Upper lobe of right lung (tissue), 1 donor: ENCODE measurements around the gene ZNF70. TPM values are rescaled to one million over a fixed set of nuclear protein-coding genes. Genes with fewer than 3 reads are reported as not detected.

ENCODE experiments used
- ATAC-seq: fragments of 200-7000 bp; cut with Tn5 transposase; one replicate; pipeline ENCODE4 v1.9.1; 2020; ENCODE audit warnings: mild to moderate bottlenecking, moderate library complexity
- DNase-seq: peaks from one replicate; pipeline ENCODE4 v3.0.0-alpha.2; 2020
- H3K27ac ChIP-seq: fragments of 200-600 bp; one replicate; pipeline ENCODE4 v1.8.0; 2022
- H3K27me3 ChIP-seq: fragments of 200-600 bp; one replicate; pipeline ENCODE4 v1.8.0; 2022; ENCODE audit warnings: mild to moderate bottlenecking
- H3K36me3 ChIP-seq: fragments of 200-600 bp; one replicate; pipeline ENCODE4 v1.8.0; 2022
- H3K4me1 ChIP-seq: fragments of 200-600 bp; one replicate; pipeline ENCODE4 v1.8.0; 2022
- H3K4me3 ChIP-seq: fragments of 200-600 bp; one replicate; pipeline ENCODE4 v1.8.0; 2022; ENCODE audit warnings: mild to moderate bottlenecking
- H3K9me3 ChIP-seq: fragments of 200-600 bp; one replicate; pipeline ENCODE4 v1.8.0; 2022
- intact Hi-C: fragments of 100-400 bp; cut with DNase I; formaldehyde crosslinking; loops from one replicate; pipeline ENCODE4 v1.11.0; 2022
- total RNA-seq: library from RNA; stranded (reverse); fragmentation: NEBNext Ultra II Directional; extraction: Animal tissue kit (Norgen Biotek cat#: 25700); gene quantifications from one replicate; pipeline ENCODE4 v1.2.1, GENCODE V29; 2021
- TF ChIP-seq, protein P1 (sequence below): fragments of 200-600 bp; IDR thresholded peaks from one replicate; pipeline ENCODE4 v1.8.0; 2022; ENCODE audit warnings: antibody characterized with exemption
- donor health status: DM: no; HTN: yes; CAD: no; lungs with severe emphysema.

The ZNF70 gene
- total RNA-seq, 1 donor from 2014 or later = 6.1 TPM

DNA sequence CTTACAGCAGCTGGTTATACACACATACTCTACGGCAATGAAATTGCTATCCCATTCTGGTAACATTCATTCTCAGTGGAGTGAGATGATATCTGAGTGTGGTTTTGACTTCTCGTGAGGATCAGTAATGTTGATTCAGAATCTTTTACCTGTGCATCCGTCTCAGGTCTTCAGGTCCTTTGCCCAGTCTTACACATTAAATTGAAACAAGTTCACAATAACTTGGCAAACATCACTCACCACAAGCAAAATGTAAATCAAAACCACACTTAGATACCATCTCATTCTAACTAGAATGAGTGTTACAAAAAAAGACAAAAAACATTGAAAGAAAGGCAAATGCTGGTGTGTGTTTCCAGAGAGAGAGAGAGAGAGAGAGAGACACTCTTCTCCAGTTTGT lies 46.1 kb downstream of the ZNF70 start:
- intact Hi-C loops = no loop called here
- Histone ChIP-seq H3K27me3 (no peaks in the 10 kb centered on the region), H3K36me3 (peaks cover 93% of the 10 kb centered on the region), H3K4me3 (no peak overlapping the region), H3K4me1 (no peaks in the 10 kb centered on the region), H3K27ac (no peak overlapping the region), H3K9me3 (no peaks in the 10 kb centered on the region)
- no peak for ATAC-seq
- no peak for DNase-seq
- TF ChIP-seq, protein P1, sequence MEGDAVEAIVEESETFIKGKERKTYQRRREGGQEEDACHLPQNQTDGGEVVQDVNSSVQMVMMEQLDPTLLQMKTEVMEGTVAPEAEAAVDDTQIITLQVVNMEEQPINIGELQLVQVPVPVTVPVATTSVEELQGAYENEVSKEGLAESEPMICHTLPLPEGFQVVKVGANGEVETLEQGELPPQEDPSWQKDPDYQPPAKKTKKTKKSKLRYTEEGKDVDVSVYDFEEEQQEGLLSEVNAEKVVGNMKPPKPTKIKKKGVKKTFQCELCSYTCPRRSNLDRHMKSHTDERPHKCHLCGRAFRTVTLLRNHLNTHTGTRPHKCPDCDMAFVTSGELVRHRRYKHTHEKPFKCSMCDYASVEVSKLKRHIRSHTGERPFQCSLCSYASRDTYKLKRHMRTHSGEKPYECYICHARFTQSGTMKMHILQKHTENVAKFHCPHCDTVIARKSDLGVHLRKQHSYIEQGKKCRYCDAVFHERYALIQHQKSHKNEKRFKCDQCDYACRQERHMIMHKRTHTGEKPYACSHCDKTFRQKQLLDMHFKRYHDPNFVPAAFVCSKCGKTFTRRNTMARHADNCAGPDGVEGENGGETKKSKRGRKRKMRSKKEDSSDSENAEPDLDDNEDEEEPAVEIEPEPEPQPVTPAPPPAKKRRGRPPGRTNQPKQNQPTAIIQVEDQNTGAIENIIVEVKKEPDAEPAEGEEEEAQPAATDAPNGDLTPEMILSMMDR = no peak

DNA sequence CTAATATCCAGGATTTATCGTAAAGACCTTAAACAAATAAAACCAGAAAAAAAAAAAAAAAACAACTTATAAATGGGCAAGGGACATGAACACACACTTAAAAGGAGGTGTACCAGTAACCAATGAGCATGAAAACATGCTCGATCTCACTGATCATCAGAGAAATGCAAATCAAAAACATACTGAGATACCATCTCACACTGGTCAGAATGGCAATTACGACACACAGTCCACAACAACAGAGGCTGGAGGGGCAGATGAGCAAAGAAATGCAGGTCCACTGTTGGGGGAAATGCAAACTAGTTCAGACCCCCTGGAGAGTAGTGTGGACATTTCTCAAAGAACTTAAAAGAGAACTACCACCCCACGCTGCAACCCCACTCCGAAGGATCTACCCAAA lies 46.9 kb downstream of the ZNF70 start:
- TF ChIP-seq, protein P1 = no peak
- Histone ChIP-seq H3K4me1 (no peaks in the 10 kb centered on the region), H3K27me3 (no peaks in the 10 kb centered on the region), H3K36me3 (peaks cover 89% of the 10 kb centered on the region), H3K9me3 (no peaks in the 10 kb centered on the region), H3K4me3 (no peak overlapping the region), H3K27ac (no peak overlapping the region)
- DNase-seq = no peak
- no peak for ATAC-seq
- intact Hi-C loops = no loop called here

DNA sequence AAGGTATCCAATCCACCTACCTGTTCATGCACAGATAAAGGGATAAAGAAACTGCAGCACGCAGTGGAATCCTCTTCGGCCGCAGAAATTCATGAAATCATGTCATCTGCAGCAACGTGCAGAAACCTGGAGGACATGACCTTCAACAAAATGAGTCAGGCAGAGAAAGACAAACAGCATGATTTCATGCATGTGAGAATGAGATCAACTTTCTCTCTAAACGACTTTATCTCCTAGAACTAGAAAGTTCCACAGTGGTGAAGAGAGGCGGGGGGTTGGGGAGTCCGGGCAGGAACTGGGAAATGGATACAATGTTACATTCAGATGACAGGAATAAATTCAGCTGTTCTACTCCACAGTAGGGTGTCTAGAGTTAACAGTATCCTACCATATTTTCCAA lies 50.2 kb downstream of the ZNF70 start:
- H3K4me3 ChIP-seq = no peak overlapping the region
- DNase-seq (no peak), ATAC-seq (no peak)
- peaks cover 3% of the 10 kb centered on the region for H3K4me1 ChIP-seq
- H3K27ac ChIP-seq = no peak overlapping the region
- intact Hi-C loops = no loop called here
- no peaks in the 10 kb centered on the region for H3K9me3 ChIP-seq
- TF ChIP-seq, protein P1 = no peak
- H3K36me3 ChIP-seq = peaks cover 63% of the 10 kb centered on the region
- no peaks in the 10 kb centered on the region for H3K27me3 ChIP-seq

DNA sequence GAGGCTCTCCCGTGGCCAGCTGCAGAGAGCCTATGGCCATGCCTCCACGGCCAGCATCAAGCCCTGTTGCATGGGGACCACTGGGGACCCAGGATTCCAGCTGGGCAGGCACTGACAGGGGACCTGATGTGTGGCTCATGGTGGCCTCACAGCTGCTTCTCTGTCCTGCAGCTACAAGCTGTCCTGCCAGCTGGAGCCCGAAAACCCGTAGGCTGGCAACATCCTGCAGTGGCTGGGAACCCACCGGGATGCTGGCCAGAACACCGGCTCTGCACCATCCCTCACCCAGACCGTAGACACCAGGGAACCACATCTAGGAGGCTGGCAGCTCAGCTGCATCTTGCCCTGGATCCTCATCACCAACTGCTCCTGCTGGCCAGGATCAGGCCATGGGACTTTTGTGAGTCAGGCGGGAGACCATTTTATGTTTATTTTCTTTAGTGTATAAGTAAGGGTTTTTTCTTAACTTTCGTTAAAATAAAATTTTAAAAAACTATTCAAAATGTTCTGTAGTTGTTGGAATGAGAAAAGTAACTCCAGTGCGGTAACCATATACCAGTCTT lies 52.2 kb downstream of the ZNF70 start:
- H3K36me3 ChIP-seq = peaks cover 59% of the 10 kb centered on the region
- H3K27me3 ChIP-seq = no peaks in the 10 kb centered on the region
- no peak overlapping the region for H3K4me3 ChIP-seq
- intact Hi-C loops = no loop called here
- H3K4me1 ChIP-seq = peaks cover 3% of the 10 kb centered on the region
- H3K27ac ChIP-seq = no peak overlapping the region
- H3K9me3 ChIP-seq = no peaks in the 10 kb centered on the region
- ATAC-seq (no peak), DNase-seq (no peak)
- TF ChIP-seq, protein P1 = no peak

DNA sequence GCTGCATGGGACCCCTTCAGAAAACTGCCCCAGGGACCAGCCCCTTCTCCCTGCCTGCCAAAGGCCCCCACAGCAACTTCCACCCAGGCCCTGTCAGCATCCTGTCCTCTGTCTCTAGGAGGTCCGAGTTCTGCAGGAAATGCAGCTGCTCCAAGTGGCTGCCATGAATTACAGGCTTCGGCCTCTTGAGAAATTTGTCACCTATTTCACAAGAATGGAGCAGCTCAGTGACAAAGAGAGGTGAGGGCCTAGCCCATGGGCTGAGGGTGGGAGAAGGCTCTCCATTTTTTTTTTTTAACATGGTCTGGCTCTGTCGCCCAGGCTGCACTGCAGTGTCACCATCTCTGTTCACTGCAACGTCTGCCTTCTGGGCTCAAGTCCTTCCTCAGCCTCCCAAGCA lies 52.8 kb downstream of the ZNF70 start:
- no peaks in the 10 kb centered on the region for H3K27me3 ChIP-seq
- ATAC-seq = no peak
- TF ChIP-seq, protein P1 = no peak
- H3K27ac ChIP-seq = no peak overlapping the region
- no peaks in the 10 kb centered on the region for H3K9me3 ChIP-seq
- intact Hi-C loops = no loop called here
- H3K4me1 ChIP-seq = peaks cover 3% of the 10 kb centered on the region
- H3K36me3 ChIP-seq = peaks cover 59% of the 10 kb centered on the region
- H3K4me3 ChIP-seq = no peak overlapping the region
- DNase-seq = no peak
